ENCODE measurements around the gene WFDC6. TPM values are rescaled to one million over a fixed set of nuclear protein-coding genes. Genes with fewer than 3 reads are reported as not detected.

WFDC6 gene
- total and polyA plus RNA-seq, 11 donors = not detected

DNA sequence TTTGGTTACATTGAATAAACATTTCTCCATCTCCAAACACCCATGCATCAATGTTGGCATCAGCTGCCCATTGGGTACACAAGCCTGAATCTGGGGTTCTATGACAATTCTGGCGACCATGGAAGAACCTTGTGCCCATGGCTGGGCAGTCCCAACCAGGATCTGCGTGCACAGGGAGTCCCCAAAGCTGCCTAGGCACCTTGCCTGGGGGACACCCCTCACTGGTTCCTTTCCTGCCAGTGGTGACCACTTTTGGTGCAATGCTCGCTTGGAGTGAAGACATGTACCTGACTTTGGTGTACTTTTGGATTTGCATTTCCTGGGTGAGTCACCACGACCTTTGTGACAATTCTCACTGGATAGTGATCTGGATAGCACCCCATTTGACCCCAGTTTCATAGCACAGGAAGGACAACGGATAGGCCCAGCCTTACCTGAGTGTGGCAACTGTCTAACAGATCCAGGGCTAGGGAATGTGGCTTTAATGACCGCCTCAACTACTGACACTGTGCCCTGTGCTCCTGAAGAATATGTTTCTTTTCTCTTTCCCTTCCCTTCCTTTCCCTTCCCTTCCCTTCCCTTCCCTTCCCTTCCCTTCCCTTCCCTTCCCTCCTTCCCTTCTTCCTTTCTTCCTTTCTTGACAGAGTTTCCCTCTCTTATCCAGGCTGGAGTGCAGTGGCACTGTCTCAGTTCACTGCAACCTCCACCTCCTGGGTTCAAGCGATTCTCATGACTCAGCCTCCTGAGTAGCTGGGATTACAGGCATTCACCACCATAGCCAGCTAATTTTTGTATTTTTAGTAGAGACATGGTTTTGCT is 31.0 kb downstream of the WFDC6 start:
- 65 to 73% (median 69%) methylated on average over 6 to 7 of the region's 7 CpGs for WGBS, 4 donors

DNA sequence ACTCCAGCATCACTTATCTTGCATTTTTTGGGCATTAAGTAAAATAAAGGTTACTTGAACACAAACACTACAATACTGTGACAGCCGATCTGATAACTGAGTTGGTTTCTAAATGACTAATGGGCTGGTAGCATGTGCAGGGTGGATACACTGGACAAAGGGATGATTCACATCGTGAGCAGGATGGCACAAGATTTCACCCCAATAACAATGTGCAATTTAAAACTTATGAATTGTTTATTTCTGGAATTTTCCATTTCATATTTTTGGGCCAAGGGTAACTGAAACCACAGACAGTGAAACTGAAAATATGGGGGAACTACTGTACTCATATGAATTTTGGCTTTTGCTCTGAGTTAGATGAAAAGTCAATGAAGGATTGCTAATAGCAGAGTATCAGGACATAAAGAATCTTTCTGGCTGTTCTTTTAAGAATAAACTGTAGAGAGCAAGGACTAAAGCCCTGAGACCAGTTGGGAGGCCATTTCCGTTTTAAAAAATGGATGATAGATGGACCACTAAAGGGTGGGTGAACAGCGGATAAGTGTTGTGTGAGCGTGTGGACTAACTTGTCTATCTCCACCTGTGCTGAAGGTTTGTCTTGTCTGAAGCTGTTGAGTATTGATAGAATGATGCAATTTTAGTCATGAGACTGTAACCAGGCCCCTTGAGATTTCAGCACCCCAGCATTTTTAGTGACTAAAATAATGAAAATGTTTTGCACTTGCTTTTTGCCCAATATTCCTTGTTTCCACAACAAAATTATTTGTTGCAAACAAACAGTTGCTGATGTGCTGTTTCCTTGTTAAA is 32.1 kb downstream of the WFDC6 start:
- WGBS, 4 donors = 81 to 85% (median 84%) methylated on average over 5 of the region's 5 CpGs

More for the DNA sequence above, 31.0 kb downstream of the WFDC6 start:
- no peaks in the 10 kb centered on the region for H3K36me3 ChIP-seq
- no peaks in the 10 kb centered on the region for H3K4me1 ChIP-seq
- intact Hi-C loops (cut with DNase I) = no loop called here
- H3K9me3 ChIP-seq = no peaks in the 10 kb centered on the region
- H3K27ac ChIP-seq = no peak overlapping the region
- DNase-seq = no peak
- ATAC-seq = no peak
- H3K27me3 ChIP-seq = peaks cover 0 to 15% (median 2%) of the 10 kb centered on the region in 9 donors
- no peak for TF ChIP-seq POLR2A (IDR thresholded peaks at IDR 0.05)
- TF ChIP-seq, protein P1, sequence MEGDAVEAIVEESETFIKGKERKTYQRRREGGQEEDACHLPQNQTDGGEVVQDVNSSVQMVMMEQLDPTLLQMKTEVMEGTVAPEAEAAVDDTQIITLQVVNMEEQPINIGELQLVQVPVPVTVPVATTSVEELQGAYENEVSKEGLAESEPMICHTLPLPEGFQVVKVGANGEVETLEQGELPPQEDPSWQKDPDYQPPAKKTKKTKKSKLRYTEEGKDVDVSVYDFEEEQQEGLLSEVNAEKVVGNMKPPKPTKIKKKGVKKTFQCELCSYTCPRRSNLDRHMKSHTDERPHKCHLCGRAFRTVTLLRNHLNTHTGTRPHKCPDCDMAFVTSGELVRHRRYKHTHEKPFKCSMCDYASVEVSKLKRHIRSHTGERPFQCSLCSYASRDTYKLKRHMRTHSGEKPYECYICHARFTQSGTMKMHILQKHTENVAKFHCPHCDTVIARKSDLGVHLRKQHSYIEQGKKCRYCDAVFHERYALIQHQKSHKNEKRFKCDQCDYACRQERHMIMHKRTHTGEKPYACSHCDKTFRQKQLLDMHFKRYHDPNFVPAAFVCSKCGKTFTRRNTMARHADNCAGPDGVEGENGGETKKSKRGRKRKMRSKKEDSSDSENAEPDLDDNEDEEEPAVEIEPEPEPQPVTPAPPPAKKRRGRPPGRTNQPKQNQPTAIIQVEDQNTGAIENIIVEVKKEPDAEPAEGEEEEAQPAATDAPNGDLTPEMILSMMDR (IDR thresholded peaks at IDR 0.05) = no peak
- no peak overlapping the region for H3K4me3 ChIP-seq

DNA sequence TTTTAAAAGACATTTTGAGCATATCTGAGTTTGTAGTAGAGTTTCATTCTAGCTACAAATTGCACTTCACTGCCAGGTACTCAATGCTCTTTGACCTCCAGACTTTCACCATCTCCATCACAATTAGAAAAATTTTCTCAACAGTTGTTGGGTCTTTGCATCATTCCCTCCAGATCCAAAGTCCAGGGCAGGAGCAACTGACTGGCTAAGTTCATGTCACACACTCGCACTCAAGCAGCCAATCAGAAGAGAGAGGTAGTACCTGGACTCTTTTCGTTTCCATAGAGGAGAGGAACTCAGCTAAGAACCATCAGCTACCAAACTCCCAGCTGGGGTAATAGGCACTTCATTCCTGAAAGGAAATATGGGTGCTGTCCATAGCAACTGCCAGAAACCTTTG is 32.9 kb downstream of the WFDC6 start:
- H3K27me3 ChIP-seq = peaks cover 0 to 17% (median 1%) of the 10 kb centered on the region in 9 donors
- no peak overlapping the region for H3K4me3 ChIP-seq
- H3K27ac ChIP-seq = no peak overlapping the region
- DNase-seq (no peak), ATAC-seq (no peak)
- no peaks in the 10 kb centered on the region for H3K36me3 ChIP-seq
- WGBS, 4 donors = 68 to 84% (median 73%) methylated on average over 2 of the region's 2 CpGs
- no peaks in the 10 kb centered on the region for H3K9me3 ChIP-seq
- peaks cover 0 to 4% (median 0%) of the 10 kb centered on the region in 12 donors for H3K4me1 ChIP-seq
- intact Hi-C loops (cut with DNase I) = no loop called here
- no peak for TF ChIP-seq POLR2A (IDR thresholded peaks at IDR 0.05)
- TF ChIP-seq, protein P1 (IDR thresholded peaks at IDR 0.05) = no peak

More for the DNA sequence above, 32.1 kb downstream of the WFDC6 start:
- Histone ChIP-seq H3K4me1 (no peaks in the 10 kb centered on the region), H3K4me3 (no peak overlapping the region), H3K36me3 (no peaks in the 10 kb centered on the region), H3K27ac (no peak overlapping the region), H3K9me3 (no peaks in the 10 kb centered on the region), H3K27me3 (peaks cover 0 to 18% (median 0%) of the 10 kb centered on the region in 9 donors)
- TF ChIP-seq, protein P1 (IDR thresholded peaks at IDR 0.05) = no peak
- intact Hi-C loops (cut with DNase I) = no loop called here
- ATAC-seq (no peak), DNase-seq (no peak)

DNA sequence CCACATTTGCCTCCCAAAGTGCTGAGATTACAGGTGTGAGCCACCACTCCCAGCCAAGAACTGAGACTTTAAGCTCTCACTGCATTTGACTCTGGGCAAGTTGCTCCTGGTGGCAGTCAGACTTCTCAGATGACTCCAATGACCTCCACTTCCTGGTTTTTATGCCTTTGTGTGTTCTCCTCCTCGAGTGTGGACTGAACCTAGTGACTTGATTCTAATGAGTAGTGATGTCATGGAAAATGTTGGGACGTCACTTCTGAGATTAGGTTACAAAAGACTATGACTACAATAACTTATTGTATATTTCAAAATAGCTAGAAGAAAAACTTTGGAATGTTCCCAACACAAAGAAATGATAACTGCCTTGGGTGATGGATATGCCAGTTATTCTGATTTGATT is 35.9 kb downstream of the WFDC6 start:
- WGBS, 4 donors = 27 to 48% (median 39%) methylated on average over 2 of the region's 2 CpGs

More for the DNA sequence above, 35.9 kb downstream of the WFDC6 start:
- Histone ChIP-seq H3K27ac (no peak overlapping the region), H3K27me3 (peaks cover 0 to 30% (median 11%) of the 10 kb centered on the region in 9 donors), H3K4me3 (no peak overlapping the region), H3K36me3 (no peaks in the 10 kb centered on the region), H3K4me1 (peaks cover 0 to 4% (median 0%) of the 10 kb centered on the region in 12 donors), H3K9me3 (no peaks in the 10 kb centered on the region)
- intact Hi-C loops (cut with DNase I) = no loop called here
- ATAC-seq (no peak), DNase-seq (no peak)
- TF ChIP-seq, protein P1 (IDR thresholded peaks at IDR 0.05) = no peak
- TF ChIP-seq POLR2A (IDR thresholded peaks at IDR 0.05) = no peak

Measured in heart left ventricle (tissue), 16 donors.